Measurements from ENCODE around the gene RGPD4.

Gene RGPD4

DNA sequence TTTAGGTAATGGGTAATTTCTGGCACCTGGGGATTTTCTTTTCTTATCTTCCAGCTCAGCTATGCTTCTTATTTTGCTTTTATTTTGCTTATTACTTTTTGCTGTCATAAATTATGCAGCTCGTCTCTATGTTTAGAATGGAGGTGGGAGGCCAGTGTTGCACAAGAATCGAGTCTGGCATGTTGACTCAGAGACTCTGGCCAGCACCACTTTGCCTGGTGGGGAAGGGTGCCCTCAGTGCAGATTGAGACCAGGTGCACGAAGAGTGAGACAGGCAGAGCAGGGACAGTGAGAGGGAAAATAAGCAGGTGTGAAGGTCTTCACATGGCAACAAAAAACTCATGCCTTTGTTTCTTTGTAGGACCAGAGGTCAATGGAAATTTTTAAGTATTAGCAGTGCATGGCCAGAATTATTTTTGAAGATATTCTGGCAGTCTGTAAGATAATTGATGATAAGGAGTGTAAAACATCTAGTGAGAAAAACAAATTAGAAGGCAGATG lies 100.4 kb downstream of the RGPD4 start:
- DNase-seq (ENCODE audit: low read depth in 2 of 2) = no peak

DNA sequence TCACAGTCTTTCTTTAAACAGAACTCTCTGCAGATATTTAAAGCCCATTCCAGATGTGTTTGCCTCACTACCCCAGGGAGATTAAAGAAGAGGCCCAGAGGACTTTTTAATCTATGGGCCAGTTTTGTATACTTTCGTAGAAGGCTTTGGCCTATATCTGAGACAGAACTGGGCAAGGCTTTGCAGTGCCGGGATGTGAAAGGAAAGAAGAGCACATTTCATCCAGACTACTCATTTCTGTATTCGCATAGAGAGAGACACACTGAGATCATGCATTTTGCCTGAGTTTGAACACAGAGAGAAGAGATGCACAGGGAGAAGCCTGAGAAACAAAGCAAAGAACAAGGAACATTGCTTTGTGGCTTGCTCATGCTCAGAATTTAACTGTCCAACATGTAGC lies 104.7 kb downstream of the RGPD4 start:
- no peak for DNase-seq (ENCODE audit: low read depth in 2 of 2)

DNA sequence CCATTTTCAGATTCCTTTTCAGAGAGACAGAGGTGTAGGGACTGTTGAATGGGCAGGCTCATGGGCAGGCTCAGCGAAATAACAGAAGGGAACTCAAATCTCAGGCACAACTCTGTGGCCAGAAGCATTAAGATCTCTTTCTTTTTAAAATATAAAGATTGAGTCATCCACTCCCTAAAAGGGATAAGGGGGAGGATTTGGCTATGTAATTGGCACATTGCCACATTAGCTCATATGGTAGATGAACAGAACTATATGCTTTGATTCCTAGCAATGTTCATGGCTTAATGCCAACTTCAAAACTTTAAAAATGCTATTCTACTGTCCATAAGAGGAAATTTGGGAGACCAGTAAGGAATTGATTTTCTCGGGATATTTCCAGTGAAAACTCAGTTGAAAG lies 105.8 kb downstream of the RGPD4 start:
- DNase-seq (ENCODE audit: low read depth in 2 of 2) = no peak

DNA sequence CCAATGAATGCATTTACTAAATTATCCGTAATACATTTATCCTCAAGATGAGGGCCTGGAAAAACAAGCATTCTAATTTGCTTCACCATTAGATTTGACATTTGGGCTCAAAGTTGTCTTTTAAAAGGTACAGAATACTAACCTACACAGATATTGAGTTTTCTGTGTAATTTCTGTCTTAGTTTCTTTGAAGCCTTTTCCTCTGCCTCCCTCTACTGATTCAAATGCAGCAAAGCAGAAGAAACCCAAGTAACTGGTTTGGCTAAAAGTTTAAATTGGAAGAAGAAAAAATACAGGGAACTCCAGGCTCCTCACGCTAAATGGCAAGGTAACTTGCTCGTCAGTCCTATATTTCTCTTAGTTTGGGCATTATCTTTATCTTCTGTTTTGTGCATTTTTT lies 106.3 kb downstream of the RGPD4 start:
- no peak for DNase-seq (ENCODE audit: low read depth in 2 of 2)

DNA sequence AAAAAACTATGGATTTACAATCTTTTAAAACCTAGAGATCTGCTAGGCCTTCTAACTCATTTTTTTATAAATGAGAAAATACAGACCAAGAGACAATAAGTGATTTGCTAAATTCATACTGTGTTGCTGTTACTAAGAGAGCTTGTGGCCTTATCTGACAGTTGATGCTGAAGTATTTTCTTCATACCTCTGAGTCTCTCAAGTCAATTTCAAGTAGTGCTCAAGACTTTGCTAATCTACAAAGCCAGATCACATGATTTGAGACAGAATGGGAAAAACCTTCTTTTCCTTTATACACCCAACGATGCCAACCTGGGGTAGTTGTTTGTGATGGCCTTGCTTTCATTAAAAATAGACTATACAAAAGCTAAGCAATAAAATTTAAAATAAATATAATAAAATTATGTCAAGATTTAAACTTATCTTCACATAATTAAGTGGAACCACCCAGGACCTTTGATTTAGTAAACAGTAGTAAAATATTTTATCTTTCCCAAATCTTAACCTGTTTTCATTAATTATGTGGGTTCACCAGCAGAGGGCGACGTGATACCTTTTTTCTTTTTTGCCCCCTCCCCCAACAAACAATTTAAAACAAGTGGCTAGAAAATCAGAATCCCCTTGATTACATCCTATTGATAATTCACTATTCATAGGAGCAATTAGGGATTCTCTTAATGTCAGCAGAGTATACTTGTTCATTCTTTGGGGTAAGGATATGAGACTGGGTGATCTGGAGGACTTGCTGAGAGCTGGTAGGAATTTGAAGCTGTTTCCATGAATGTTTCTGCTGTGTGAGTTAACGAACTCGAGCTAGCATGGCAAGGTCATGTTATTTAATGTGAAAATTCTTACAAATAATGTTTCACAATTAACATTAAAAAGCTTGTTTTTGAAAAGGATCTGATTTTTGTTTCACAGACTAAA lies 110.0 kb downstream of the RGPD4 start:
- DNase-seq (ENCODE audit: low read depth in 2 of 2) = no peak

All from stimulated activated CD8-positive, alpha-beta memory T cell treated with anti-CD3 and anti-CD28 coated beads, Interleukin-2, amount 100 ng/mL, for 1 hour (primary cell).